Mammary epithelial cell (primary cell): ENCODE measurements around the gene USP22.

Experiments used
- EZH2 ChIP-seq: IDR thresholded peaks from 2 replicates; pipeline ENCODE4 v1.6.1; 2012; ENCODE audit warnings: low read length, inconsistent platforms, borderline replicate concordance
- TF ChIP-seq, protein P1 (sequence below), 2 donors: IDR thresholded peaks in 1 of 2; conservative IDR thresholded peaks in 1 of 2; 2 replicates each; pipeline ENCODE4 v1.5.1; 2011 to 2012; ENCODE audit warnings: inconsistent platforms in 2 of 2, low read length in 2 of 2, mild to moderate bottlenecking in 2 of 2, control low read depth in 1 of 2, low read depth in 1 of 2; ENCODE audit not compliant: insufficient read depth in 1 of 2; ENCODE audit errors: extremely low read depth in 1 of 2

DNA sequence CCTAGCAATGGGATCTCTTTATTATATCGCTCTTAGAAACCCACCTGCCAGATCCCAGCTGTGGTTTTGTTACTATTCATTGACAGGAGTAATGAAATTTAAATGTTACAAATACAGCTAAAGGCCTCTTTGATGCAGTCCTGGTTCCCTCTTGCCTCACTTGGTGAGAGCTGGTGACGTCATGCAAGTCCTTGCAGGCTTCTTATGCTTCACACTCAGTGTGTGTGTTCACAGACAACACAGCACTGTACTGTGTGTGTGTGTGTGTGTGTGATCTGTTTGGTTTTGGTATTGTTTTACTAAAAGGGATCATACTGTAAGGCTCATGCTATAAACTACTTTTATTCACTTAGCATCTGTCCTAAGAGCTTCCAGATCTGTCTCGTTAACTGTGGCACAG lies 75.0 kb downstream of the USP22 start:
- TF ChIP-seq, protein P1, sequence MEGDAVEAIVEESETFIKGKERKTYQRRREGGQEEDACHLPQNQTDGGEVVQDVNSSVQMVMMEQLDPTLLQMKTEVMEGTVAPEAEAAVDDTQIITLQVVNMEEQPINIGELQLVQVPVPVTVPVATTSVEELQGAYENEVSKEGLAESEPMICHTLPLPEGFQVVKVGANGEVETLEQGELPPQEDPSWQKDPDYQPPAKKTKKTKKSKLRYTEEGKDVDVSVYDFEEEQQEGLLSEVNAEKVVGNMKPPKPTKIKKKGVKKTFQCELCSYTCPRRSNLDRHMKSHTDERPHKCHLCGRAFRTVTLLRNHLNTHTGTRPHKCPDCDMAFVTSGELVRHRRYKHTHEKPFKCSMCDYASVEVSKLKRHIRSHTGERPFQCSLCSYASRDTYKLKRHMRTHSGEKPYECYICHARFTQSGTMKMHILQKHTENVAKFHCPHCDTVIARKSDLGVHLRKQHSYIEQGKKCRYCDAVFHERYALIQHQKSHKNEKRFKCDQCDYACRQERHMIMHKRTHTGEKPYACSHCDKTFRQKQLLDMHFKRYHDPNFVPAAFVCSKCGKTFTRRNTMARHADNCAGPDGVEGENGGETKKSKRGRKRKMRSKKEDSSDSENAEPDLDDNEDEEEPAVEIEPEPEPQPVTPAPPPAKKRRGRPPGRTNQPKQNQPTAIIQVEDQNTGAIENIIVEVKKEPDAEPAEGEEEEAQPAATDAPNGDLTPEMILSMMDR (conservative IDR thresholded peaks at IDR 0.05 in 1 of 2, IDR thresholded peaks at IDR 0.05 in 1 of 2; ENCODE audit: extremely low read depth in 1 of 2, insufficient read depth in 1 of 2, low read depth in 1 of 2, low read length in 2 of 2), result no peak
- TF ChIP-seq EZH2, result no peak
